HG03135 (cell line): ENCODE results near the gene MPIG6B.

Experiments
- ATAC-seq: cut with Tn5 transposase; IDR thresholded peaks from one replicate; pipeline ENCODE4 v1.9.1; 2021; ENCODE audit warnings: mild to moderate bottlenecking, moderate library complexity; ENCODE audit not compliant: unreplicated experiment

MPIG6B gene

DNA sequence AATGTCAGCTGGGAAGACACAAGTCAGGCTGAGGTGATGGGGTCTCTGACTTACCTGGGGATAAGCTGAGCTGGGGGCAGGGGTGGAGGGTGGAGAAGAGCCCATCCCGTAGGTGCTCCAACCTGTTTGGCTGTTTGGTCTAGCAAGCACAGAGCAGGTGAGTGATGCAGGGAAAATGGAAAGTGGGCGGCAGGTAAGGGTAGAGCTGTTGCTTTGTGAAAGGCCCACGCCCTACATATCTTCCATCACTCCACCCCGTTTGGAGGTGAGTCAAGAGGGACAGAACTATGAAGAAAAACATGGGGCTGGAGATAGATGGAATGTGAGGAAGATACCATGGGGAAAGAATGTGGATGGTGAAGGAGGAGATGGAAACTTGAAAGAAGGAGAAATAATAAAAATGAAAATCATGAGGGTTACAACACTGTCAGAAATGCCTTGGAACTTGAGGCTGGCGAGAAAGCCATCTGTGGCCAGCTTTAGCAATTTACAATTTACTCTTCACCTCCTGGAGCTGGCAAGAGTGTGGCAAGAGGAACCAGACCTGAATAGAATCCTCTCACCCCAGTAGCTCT, 2.9 kb upstream of the MPIG6B start:
- ATAC-seq = no peak

- ATAC-seq = no peak
These were observed 1.7 kb upstream of the MPIG6B start, which contains the start of gene LY6G6C for GRCh38 chr6:31721351-31722020. TSS of gene LY6G6C (minus strand) at chr6:31721746. CDS start at chr6:31721679, 67 bp downstream.

- ATAC-seq = no peak
These were observed 1.0 kb upstream of the MPIG6B start for GRCh38 chr6:31722173-31722572.

- no peak for ATAC-seq
These were observed 963 bp downstream of the MPIG6B start for GRCh38 chr6:31723980-31724691.

DNA sequence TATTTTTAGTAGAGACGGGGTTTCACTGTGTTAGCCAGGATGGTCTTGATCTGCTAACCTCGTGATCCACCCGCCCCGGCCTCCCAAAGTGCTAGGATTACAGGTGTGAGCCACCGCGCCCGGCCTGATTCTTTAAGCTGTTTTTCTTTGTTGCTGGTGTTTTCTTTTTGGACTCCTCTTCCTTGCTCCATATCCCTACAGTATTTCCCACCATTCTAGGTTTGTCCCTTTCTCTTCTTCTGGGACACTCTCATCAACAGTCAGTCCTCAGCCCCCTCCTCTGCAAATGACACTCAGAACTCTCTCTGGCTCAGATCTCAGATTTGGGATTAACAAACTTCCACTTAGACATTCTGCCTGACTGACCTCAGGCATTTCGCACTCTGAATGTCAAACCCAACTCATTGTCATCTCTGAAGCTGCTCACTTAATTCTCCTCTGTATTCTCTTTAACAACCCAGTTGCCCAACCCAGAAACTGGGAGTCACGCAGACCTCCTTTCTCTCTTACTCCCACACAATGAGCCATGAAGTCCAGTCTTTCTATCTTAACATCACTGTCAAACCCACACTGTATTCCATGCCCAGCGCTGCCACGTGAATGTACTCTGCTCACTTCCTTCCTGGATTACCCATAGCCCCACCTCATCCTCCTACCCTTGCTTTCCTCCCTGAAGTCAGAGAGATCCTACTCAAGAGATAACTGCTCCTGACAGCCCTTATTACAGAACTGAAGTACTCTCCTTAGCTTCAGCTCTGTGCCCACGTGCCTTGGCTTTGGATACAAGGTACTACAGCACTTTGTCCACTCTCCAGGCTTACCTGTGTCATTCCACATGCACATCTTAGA, 2.6 kb downstream of the MPIG6B start:
- ATAC-seq = no peak

DNA sequence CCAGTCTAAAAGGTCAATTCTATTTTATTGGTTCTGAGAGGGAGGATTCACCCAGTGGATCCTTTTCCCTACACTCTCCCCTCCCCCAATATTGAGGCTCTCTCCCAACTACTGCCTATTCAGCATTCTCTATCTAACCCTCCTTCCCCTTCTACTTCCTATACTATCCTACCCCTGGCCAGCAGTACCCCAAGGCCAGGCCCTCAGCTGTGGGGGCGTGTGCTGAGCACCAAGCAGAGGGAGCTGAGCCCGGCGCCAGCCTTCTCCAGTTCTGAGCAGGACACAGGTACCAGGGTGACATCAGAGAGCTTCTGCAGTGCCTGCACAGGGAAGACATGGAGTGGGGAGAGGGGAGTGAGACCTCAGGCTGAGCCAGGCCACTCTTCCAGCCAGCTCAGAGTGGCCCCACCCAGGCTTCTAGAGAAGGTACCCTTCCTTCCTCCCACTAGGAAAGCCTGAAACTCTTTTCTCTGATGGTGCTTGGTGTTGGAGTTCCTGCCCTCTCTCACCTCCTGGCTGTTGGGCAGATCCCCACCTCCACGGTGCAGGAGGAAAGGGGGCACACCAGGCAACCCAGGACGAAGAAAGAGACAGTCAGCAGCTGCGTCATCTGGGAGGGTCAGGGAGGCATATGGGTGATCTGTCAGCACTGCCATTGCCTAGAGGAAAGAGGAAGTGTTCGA, 4.0 kb downstream of the MPIG6B start:
- peak; percentile 55 for ATAC-seq

DNA sequence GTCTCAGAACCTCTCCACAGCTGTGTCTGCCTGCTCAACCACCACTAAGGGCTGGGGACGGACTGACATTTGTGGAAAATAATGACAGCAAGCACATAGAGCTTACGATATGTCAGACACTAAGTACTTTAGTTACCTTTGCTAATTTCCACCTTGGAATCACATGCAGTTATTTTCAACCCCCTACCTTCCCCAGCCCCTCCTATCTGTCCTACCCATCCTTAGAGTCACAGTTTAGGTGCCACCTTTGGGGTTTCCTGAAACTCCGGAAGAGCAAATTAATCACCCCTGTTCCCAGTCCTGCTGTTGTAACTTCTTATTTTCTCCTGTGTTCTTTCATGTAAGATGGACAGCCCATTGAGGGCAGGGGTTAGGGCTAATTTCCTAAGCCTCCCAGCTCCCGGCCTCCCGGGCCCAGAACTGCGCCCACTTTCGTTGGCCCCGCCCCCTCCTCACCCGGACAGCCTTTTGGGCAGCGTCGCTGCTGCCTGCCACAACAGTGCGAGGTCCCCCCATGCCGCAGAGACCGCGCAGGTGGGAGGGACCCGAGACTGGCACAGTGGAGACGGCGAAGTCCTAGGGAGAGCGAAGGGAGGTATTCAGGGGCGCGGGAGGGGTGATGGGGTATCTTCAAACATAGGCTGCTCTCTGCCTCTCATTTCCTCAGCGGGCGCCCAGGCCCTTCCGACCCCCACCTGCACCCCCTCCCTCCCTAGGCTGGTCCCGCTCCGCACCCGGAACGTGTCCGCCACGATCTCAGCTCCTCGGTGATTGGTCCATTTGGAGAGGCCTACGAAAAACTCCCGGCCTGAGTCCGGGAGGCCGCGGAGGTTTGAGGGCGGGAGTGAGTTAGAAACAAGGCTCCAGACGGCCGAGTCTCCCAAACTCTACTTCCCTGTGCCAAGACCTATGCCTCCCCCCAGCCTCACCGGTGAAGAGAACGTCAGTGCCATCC, 4.8 kb downstream of the MPIG6B start:
- no peak for ATAC-seq

- no peak for ATAC-seq
These were observed 5.8 kb downstream of the MPIG6B start, which contains the start of gene DDAH2 for GRCh38 chr6:31728767-31729514. TSS of gene DDAH2 (minus strand) at chr6:31729299. CDS start at chr6:31729161, 138 bp downstream.

DNA sequence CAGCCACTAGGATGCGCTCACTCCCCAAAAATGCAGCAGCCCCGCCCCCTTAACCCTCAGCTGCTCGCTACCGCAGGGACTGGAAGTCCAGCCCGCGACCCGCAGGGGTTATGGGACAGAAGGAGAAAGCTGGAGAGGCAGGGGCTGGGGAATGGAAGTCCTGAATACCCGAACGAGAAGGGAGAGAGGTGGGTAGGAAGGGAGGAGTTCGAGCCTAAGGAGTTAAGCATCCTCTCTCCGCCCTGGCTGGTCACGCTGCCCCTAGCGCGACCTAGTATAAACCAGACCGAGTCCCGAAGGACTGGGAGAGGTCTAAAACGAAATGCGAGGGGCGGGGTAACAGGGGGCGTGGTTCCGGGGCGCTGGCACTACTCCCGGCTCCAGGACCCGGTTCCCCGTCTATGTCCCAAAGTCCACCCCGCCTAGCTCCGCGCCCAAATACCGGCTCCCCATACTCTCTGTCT, 6.4 kb downstream of the MPIG6B start:
- no peak for ATAC-seq

DNA sequence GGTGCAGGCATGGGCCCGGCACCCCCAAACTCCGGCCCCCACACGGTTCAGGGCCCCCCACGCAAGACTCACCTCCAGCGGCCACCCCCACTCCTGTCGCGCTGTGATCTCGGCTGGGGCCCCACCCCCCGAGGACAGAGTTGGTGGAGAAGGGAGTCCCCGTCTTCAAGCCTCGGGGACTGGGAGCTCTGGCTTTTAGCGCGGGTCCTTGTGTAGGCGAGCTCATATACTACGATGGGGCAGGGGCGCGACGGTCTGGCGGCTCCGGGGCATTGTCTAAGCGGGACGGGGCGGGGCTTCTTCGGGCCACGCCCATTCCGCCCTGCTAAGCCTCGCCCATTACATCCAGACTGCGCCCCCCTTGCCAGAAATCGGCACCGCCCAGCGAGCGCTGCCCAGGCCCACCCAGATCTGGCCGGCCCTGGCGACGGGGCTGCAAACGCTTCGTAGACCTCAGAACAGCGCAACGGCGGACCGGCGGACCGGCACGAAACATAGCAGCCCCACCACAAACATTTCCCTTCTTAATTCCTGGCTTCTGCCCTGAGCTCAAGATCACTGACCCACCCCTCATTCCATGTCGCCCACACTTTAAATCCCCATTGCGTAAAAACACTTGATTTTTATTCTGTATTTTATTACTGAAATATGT, 6.9 kb downstream of the MPIG6B start:
- ATAC-seq = no peak

GRCh38 chr6:31730631-31731086, 7.5 kb downstream of the MPIG6B start:
- no peak for ATAC-seq

- no peak for ATAC-seq
These were observed 8.9 kb downstream of the MPIG6B start for GRCh38 chr6:31732029-31732428.

DNA sequence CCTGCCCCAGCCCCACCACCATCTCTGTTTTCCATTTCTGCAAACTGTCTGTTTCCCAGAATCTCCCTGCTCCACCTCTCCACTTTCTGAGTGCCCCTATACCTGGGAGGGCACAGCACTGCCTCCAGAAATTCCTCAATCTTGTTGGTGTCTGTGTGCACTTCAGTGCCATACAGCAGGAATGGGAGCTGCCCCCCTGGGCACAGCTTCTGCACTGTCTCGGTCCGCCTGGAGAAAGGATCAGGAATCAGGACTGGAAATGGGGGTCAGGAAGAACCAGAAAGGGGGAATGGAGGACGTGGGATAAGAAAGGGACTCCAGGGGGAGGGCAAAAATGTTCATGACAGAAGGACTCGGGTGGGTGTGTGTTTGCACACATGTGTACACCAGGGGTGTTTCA, 10.6 kb downstream of the MPIG6B start:
- ATAC-seq = no peak

GRCh38 chr6:31734247-31734820, 11.2 kb downstream of the MPIG6B start:
- ATAC-seq = no peak

DNA sequence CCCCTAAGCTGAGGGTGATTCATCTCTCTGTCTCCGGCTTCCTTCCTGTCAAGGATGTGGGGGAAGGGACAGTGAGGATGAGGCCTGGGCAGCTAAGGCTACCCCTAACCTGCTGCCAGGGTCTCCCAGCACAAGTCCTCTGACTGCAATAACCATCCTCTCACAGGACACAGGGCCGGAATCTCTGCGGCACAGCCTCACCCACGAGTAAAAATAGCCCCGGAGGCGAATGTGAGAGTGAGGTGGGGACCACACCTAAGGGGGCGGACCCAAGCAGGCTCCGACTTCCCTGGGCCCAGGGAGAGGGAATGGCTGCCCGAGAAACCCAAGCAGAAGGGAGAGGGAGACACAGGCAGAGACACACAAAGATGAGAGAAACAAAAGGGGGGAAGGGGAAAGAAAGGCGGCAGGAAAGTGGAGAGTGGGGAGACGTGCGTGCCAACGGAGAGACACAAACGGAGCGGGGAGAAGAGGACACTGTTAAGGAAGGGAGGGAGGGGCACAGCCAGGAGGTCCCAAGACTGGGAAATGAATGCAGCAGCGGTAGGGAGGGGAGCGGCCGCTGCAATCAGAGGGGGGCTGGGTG, 11.7 kb downstream of the MPIG6B start:
- no peak for ATAC-seq

DNA sequence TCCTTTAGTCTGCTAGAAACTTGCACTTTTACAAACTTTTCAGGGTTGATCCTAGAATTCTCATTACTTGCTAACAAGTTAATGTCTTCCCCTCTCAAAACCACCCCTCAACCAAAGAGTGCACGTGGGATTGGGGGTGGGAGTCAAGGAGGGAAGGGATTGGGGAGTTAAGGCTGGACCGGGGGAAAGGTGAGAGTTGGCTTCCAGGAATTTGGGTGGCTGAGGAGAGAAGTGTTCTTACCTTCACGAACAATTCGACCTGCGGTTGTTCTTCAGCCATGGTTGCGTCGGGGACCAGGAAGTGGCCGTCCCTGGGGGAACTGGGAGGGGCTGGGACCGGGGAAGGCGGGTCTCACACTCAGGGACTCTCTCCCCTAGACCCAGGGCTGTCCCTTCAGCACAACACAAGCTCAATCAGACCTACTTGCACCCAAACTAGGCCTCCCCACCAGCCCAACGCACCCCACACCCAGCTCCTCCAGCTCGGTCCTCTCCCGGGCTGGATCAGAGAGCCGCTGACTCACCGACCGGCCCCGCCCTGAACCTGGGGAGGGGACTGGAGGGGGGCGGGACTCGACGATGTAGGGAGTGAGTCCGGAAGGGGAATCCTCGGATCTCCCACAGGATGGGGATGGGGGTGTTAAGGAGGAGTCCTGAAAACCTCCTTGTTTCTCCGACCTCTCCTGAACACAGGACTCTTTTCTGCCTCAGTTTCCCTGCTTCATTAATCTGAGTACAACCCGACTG, 13.0 kb downstream of the MPIG6B start, which contains the start of gene CLIC1:
Gene CLIC1 (minus strand): TSS at position 510 of the 747 bp plus-strand sequence. CDS start 230 bp downstream, at position 280.
- ATAC-seq = no peak
